ENCODE data around the gene MRPL21.

The MRPL21 gene

GRCh38 chr11:68927280-68928135, 23.9 kb upstream of the MRPL21 start:
- Histone ChIP-seq H3K4me2 (ENCODE audit: low read depth, low read length) (no peak overlapping the region), H3F3A (ENCODE audit: insufficient read depth, low read length) (no peaks in the 10 kb centered on the region), H3K27me3 (replicated peaks; ENCODE audit: insufficient read depth, low read length) (no peaks in the 10 kb centered on the region), H4K20me1 (ENCODE audit: insufficient read depth, low read length) (no peaks in the 10 kb centered on the region), H3K36me3 (replicated peaks; ENCODE audit: insufficient read depth, low read length) (peaks cover 5% of the 10 kb centered on the region), H3K9me2 (replicated peaks; ENCODE audit: insufficient read depth, low read length) (no peaks in the 10 kb centered on the region), H3K9ac (ENCODE audit: low read length) (no peak overlapping the region), H3K4me3 (ENCODE audit: low read length) (no peak overlapping the region), H3K9me3 (replicated peaks; ENCODE audit: insufficient read depth, low read length) (no peaks in the 10 kb centered on the region), H3K27ac (ENCODE audit: low read length) (peak overlapping the region; percentile 3; the same call in 1 of the 2 replicates), H2AFZ (ENCODE audit: low read length) (no peak overlapping the region), H3K4me1 (ENCODE audit: low read length) (0 out of 2 replicates have a peak, but pooled peaks cover 4% of the 10 kb centered on the region), H3K79me2 (ENCODE audit: low read length) (no peaks in the 10 kb centered on the region)
- DNase-seq, result no peak
- TF ChIP-seq CTCF (IDR thresholded peaks at IDR 0.05; ENCODE audit: low read length) (no peak), EZH2phosphoT487 (IDR thresholded peaks at IDR 0.05; ENCODE audit: low read length) (no peak), EZH2 (optimal IDR thresholded peaks at IDR 0.05; ENCODE audit: low read depth, low read length) (no peak)

DNA sequence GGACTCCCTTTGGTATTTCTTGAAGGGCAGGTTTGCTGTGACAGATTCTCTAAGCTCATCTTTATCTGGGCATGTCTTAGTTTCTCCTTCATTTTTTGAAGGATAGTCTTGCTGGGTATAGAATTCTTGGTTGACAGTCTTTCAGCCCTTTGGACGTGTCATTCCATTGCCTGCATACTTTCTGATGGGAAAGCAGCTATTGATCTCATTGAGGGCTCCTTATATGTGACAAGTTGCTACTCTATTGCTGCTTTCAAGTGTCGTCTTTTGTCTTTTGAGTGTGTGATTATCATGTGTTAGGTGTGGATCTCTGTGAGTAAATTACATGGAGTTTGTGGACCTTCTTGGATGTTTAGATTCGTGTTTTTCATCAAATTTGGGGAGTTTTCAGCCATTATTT, 22.0 kb upstream of the MRPL21 start:
- DNase-seq, result no peak
- H3K4me1 ChIP-seq (ENCODE audit: low read length), result 0 out of 2 replicates have a peak, but pooled peaks cover 4% of the 10 kb centered on the region
- no peak overlapping the region for H3K4me3 ChIP-seq (ENCODE audit: low read length)
- no peaks in the 10 kb centered on the region for H3F3A ChIP-seq (ENCODE audit: insufficient read depth, low read length)
- H3K36me3 ChIP-seq (replicated peaks; ENCODE audit: insufficient read depth, low read length), result peaks cover 9% of the 10 kb centered on the region
- H3K9me3 ChIP-seq (replicated peaks; ENCODE audit: insufficient read depth, low read length), result no peaks in the 10 kb centered on the region
- no peak overlapping the region for H2AFZ ChIP-seq (ENCODE audit: low read length)
- H3K9me2 ChIP-seq (replicated peaks; ENCODE audit: insufficient read depth, low read length), result no peaks in the 10 kb centered on the region
- TF ChIP-seq EZH2phosphoT487 (IDR thresholded peaks at IDR 0.05; ENCODE audit: low read length), result no peak
- H3K27ac ChIP-seq (ENCODE audit: low read length), result no peak overlapping the region
- H3K4me2 ChIP-seq (ENCODE audit: low read depth, low read length), result no peak overlapping the region
- no peak overlapping the region for H3K9ac ChIP-seq (ENCODE audit: low read length)
- H4K20me1 ChIP-seq (ENCODE audit: insufficient read depth, low read length), result no peaks in the 10 kb centered on the region
- H3K27me3 ChIP-seq (replicated peaks; ENCODE audit: insufficient read depth, low read length), result no peaks in the 10 kb centered on the region
- H3K79me2 ChIP-seq (ENCODE audit: low read length), result no peaks in the 10 kb centered on the region

- Histone ChIP-seq H3K9ac (ENCODE audit: low read length) (no peak overlapping the region), H3K9me3 (replicated peaks; ENCODE audit: insufficient read depth, low read length) (no peaks in the 10 kb centered on the region), H3K27me3 (replicated peaks; ENCODE audit: insufficient read depth, low read length) (no peaks in the 10 kb centered on the region), H3K4me3 (ENCODE audit: low read length) (no peak overlapping the region), H3K4me1 (ENCODE audit: low read length) (0 out of 2 replicates have a peak, but pooled peaks cover 4% of the 10 kb centered on the region), H3K9me2 (replicated peaks; ENCODE audit: insufficient read depth, low read length) (no peaks in the 10 kb centered on the region), H2AFZ (ENCODE audit: low read length) (no peak overlapping the region), H3F3A (ENCODE audit: insufficient read depth, low read length) (no peaks in the 10 kb centered on the region), H4K20me1 (ENCODE audit: insufficient read depth, low read length) (no peaks in the 10 kb centered on the region), H3K79me2 (ENCODE audit: low read length) (no peaks in the 10 kb centered on the region), H3K4me2 (ENCODE audit: low read depth, low read length) (no peak overlapping the region), H3K36me3 (replicated peaks; ENCODE audit: insufficient read depth, low read length) (peaks cover 9% of the 10 kb centered on the region), H3K27ac (ENCODE audit: low read length) (no peak overlapping the region)
- DNase-seq, result no peak
- no peak for TF ChIP-seq EZH2phosphoT487 (IDR thresholded peaks at IDR 0.05; ENCODE audit: low read length)
- TF ChIP-seq CTCF (IDR thresholded peaks at IDR 0.05; ENCODE audit: low read length), result no peak
- no peak for TF ChIP-seq EZH2 (optimal IDR thresholded peaks at IDR 0.05; ENCODE audit: low read depth, low read length)
These were observed 20.7 kb upstream of the MRPL21 start for GRCh38 chr11:68924073-68924925.

Measured in MM.1S (cell line).